Measurements from ENCODE around the gene TRERF1.

DNA sequence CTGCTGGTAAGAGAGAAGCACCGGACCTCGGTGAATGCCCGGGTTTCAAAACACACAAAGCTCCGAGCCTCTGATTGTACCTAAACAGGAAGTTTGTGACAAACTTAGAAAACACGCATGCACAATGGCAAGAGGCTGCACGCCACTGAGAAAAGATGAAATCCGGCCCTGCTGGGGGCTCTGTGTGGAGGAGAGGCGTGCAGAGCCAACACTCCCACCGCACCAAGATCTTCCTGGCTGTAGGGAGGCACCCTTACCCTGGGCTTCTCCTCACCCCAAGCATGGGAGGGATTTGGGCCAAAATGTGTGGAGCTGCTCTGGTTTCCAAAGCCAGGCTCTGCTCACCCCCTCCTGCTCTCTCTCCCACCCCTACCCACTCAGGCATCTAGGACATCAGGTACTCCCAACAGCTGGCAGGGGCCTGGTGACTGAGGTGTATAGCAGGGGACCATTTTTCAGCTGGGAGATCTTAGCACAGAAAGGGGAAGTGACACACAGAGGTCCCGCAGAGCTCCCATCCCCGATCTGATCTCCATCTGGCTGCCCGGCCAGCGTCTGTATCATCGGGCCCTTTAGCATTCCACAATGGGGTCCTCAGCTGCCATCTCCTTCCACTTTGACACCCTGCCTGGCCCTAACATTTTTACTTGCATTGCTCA is 84.2 kb downstream of the TRERF1 start:
- TF ChIP-seq, protein P1, sequence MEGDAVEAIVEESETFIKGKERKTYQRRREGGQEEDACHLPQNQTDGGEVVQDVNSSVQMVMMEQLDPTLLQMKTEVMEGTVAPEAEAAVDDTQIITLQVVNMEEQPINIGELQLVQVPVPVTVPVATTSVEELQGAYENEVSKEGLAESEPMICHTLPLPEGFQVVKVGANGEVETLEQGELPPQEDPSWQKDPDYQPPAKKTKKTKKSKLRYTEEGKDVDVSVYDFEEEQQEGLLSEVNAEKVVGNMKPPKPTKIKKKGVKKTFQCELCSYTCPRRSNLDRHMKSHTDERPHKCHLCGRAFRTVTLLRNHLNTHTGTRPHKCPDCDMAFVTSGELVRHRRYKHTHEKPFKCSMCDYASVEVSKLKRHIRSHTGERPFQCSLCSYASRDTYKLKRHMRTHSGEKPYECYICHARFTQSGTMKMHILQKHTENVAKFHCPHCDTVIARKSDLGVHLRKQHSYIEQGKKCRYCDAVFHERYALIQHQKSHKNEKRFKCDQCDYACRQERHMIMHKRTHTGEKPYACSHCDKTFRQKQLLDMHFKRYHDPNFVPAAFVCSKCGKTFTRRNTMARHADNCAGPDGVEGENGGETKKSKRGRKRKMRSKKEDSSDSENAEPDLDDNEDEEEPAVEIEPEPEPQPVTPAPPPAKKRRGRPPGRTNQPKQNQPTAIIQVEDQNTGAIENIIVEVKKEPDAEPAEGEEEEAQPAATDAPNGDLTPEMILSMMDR (IDR thresholded peaks at IDR 0.05; ENCODE audit: control extremely low read depth in 1 of 3, insufficient read depth in 1 of 3, low read depth in 1 of 3, low read length in 3 of 3): no peak
- TF ChIP-seq POLR2AphosphoS5 (IDR thresholded peaks at IDR 0.05; ENCODE audit: low read depth, low read length) (no peak), ZNF274 (IDR thresholded peaks at IDR 0.05; ENCODE audit: borderline replicate concordance, extremely low read depth, low read length) (no peak), NRF1 (IDR thresholded peaks at IDR 0.05; ENCODE audit: low read depth, low read length) (no peak), EZH2 (IDR thresholded peaks at IDR 0.05; ENCODE audit: low read depth, low read length, severe bottlenecking) (no peak), JUND (IDR thresholded peaks at IDR 0.05; ENCODE audit: low read length) (no peak), CBX8 (IDR thresholded peaks at IDR 0.05; ENCODE audit: borderline replicate concordance, low read depth, low read length) (no peak), SIX5 (IDR thresholded peaks at IDR 0.05; ENCODE audit: low read depth, low read length) (no peak), SIN3A (conservative IDR thresholded peaks at IDR 0.05 in 1 of 2, IDR thresholded peaks at IDR 0.05 in 1 of 2; ENCODE audit: low read depth in 1 of 2, low read length in 2 of 2) (no peak)

All from H1 (cell line).